Amniotic epithelial cell (primary cell): ENCODE results near the gene SEMA6D.

Source experiments
- DNase-seq: peaks from one replicate; pipeline ENCODE4 v3.0.0-alpha.2; 2010; ENCODE audit warnings: low read depth

Gene SEMA6D

DNA sequence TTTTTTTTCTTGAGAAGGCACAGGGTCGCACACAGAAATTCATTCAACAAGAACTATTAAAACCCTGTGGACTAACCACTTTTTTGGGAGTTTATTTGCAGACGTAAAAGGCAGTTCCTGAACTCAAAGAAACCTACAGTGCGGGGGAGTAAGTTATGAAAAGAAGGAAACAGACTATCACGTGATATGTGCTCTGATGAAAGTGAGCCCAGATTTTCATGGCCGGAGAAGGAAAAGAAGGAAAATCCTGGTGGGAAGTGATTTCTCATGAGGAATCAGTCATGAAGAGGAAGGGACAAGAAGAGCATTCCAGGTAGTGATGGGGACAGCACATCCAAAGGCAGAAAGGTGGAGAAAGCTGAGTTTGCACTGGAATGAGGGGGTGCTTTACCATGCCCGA lies 26.1 kb downstream of the SEMA6D start:
- DNase-seq: no peak

DNA sequence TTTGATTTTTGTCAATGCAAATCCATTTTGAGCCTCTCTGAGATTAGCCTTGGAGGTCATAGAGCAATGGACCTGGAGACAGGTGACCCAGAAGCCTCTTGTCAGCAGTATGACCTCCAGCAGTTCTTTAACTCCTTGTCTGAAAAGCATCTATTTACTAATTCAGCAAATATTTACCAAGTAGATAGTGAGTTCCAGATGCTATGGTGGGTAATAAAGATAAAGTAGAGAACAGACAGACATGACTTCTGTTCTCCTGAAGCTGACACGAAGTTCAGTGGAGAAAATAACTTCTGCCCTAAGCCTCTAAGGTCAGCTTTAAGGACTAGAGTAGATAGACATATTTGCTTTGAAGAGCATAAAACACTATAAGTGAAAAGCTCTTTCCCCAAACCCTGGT lies 26.6 kb downstream of the SEMA6D start:
- no peak for DNase-seq

DNA sequence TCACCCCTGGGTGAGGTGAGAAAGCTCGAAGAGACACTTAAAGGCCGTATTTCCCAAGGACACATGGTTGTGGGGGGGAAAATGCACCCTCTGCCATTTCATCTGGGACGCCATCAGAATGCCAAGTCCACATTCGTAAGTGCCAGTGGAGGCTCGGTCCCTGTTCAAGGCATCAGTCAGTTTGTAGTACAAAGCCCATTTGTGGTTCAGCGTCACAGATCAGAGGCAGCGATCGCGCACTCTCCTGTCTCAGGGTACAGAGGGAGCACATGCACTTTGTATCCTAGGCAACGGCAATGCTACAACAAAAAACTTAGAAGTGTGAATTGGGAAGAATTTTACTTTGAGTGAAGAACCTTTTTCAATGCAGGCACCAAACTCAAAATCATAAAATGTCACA lies 27.2 kb downstream of the SEMA6D start:
- no peak for DNase-seq

DNA sequence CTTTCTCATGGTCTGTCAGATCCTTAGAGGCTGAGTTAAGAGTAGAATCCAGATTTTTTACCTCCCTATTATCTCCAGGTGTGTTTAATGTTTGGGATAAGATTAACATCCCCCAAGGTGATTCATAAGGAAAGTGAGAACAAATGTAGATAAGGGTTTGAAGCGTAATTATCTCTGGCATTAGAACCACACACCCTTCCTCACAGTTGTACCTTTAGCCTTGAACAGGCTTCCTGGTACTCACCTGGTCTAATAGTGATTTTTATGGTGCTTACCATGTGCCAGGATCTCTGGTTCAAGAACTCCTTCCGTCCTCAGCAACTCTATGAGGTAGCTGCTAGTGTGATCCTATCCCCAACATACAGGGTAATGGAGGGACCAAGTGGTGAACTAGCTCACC lies 27.7 kb downstream of the SEMA6D start:
- DNase-seq: no peak

DNA sequence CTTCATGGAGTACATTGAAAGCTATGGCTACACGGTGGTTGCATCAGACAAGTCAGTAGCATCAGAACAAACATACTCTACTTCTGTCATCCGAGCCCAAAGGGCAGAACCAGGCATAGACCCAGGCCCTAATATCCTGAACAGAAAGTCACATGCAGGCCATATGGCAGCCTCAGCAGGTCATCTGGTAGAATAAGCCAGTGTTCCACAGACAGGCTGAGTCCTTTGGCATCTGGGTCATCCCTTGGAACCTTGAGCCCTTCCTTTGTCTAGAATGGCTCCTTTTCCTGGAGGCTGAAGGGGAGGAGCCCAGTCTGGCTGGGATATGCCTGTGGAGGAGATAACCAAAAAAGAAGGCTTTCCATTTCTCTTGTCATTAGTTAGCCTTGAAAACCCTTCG lies 29.2 kb downstream of the SEMA6D start:
- DNase-seq: no peak

DNA sequence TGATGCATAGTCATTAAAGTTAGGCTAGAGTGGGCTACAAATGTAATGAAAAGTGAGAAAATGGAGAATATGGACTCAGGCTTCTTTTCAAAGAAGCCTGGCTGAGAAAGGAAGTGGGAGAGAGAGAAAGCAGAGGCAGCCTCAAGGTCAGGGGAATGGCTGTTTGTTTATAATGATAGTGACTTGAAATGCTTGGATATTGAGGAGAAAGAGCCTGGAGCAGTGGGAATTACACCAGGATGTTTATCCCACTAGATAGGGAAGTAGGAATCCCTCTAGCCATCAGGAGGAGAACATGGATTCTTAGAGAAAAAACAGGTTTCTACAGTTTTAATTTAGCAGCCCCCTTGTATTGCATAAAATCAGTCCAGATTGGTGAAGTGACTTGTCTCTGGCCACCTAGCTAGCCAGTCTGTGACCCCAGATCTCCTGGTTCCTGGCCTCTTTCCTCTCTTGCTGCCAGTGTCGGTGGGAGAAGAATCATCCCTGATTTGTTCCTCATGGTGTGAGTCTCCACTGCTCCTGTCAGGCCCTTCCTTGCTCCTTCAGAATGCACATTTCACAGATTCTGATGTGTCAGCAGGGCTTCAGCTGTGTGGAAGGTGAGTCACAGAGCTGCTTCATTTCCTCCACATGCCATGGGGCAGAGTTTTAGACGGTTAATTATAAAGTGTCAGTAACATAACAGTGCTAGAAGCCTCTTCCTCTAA lies 32.9 kb downstream of the SEMA6D start:
- DNase-seq: peak; percentile 86

DNA sequence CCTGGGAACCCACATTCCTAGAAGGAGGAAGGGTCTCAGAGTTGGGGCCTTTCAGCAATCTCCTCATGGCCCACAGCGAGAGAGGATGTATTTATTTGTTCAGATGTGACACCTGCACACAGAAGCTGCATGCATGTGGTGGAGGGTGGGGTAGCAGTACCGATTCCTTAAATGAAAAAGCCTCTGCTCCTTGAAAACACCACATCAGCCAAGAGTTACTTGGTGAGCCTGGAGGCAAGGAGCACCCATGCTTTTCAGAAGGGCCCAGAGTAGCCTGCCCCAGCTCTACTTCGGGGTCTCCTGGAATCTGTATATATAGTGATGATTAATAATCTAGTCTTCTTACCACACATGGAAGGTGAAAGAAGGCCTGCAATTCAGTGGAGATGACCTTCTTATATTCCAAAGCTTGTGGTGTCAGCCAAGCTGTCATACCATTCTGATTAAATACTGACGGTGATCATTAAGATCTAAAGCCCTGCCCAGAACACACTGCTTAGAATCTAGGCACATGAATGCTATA lies 33.5 kb downstream of the SEMA6D start:
- DNase-seq: no peak

DNA sequence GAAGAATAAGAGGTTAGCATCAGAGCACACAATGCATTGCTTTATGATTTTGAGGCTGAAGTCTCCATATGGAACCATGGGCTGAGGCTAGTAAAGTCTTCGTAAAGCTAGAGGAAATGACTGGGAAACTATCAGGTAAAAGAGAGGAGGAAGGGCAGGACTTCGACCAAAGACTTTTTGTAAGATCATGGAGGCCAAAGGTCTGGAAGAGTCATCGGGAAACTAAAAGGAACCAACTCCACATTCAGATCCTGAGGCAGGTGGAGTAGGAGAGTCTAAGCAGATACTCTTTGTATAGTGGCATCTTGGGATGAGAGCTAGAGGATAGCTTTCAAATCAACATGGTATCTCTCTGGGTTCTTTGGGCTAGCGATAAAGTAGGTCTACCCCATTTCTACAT lies 36.3 kb downstream of the SEMA6D start:
- no peak for DNase-seq

DNA sequence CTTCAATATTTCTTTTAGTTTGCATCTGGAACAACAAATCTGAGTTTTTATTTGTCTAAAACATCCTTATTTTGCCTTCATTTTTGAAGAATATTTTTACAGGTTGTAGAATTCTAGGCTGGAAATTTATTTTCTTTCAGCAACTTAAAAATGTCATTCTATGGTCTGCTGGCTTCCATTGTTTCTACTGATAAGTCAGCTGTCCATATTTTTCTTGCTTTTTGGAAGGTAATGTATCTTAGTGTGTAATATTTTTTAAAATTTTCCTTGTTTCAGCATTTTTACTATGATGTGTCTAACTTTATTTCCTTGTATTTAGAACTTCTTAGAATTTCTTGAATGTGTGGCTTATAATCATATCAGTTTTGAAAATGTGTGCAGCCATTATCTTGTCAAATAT lies 37.0 kb downstream of the SEMA6D start:
- no peak for DNase-seq

DNA sequence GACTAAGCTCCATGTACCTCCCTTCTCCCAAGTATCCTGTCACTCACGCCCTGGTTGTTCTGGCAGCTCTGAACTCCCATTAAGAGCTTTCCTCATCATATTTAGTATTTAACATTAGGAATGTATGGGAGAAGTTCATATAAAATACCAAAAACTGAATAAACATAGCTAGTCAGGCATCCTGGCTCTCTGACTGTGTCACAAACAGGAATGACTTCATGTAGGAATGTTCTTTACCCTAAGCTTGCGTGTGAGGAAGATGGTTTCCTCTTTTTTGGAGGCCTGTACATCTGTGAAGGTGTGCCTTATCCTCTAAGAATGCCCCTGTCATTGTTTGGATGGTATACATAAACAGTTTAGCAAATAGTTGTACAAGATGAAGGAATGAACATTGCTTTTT lies 38.6 kb downstream of the SEMA6D start:
- no peak for DNase-seq

DNA sequence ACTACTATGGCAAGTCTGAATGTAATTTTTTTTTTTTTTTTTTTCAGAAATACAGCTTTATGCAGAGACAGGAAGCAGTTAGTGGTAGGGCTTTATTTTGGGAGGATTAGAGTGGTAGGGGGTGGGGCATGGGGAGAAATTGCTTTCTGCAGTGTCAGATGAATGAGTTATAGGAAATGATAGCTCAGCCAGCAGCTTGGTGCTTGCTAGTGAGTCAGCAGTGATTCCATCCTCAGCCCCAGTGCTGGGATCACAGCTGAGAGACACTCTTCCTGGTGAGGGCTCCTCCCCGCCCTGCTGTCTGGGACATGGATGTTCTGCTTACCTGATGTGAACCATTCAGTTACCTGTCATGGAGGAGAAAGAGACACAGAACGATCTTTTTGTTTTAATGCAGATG lies 39.6 kb downstream of the SEMA6D start:
- peak; percentile 80 for DNase-seq

DNA sequence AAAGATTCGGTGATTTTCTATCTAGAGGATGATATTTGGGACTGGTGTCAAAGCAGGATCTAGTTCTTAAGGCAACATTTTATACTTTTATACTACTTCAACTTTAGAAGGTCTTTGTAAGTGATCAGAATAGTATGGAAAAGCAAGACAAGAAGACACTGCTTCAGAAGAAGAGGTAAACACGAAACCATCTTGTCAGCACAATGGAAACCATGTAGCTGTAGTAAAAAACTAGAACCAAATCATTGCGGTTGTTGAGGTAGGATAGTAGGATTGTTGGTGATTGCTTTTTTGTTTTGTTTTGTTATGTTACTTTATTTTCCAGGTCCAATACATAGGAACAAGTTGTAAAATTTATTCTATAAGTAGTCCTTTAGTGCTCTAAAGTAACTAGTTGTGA lies 40.0 kb downstream of the SEMA6D start:
- no peak for DNase-seq

DNA sequence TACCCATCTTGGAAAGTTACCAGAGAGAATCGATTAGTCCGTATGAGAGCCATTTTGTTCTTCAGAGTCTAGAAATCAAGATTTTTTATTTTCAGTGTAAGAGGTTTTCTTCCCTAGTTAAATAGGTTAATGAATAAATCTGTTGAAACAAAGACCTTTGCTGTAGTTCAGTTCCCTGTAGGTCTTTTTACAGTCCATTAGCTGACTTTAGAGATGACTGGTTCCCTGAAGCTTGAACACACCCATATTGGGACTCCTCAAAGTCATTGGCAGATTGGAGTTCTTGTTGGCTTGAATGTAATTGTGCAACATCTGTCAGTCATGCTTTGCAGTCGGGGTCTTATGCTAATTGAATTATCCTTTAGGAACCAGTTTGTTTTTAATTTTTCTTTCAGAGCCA lies 45.3 kb downstream of the SEMA6D start:
- DNase-seq: no peak

DNA sequence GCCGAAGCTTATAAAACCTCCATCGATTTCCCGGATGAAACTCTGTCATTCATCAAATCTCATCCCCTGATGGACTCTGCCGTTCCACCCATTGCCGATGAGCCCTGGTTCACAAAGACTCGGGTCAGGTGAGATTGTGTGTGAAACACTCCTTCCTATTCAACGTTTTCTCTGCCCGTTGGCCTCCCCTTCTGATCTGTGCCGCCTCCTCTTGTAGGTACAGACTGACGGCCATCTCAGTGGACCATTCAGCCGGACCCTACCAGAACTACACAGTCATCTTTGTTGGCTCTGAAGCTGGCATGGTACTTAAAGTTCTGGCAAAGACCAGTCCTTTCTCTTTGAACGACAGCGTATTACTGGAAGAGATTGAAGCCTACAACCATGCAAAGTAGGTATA lies 47.4 kb downstream of the SEMA6D start:
- DNase-seq: no peak

DNA sequence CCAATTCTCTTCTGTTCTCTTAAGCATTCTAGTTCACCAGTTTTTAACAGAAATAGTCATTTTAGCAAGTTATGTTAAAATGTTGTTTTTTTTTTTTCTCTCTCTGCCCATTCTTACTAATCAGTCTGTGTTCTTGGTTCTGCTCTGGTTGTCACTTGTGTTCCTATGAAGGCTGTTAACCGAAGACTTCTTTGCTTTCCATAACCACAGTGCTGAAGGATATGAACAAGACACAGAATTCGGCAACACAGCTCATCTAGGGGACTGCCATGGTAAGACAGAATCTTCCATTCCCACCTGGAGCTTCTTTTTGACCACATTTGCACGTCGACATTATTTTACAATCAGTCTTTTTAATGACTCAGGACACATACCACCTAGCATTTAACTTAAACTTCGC lies 49.1 kb downstream of the SEMA6D start:
- no peak for DNase-seq

DNA sequence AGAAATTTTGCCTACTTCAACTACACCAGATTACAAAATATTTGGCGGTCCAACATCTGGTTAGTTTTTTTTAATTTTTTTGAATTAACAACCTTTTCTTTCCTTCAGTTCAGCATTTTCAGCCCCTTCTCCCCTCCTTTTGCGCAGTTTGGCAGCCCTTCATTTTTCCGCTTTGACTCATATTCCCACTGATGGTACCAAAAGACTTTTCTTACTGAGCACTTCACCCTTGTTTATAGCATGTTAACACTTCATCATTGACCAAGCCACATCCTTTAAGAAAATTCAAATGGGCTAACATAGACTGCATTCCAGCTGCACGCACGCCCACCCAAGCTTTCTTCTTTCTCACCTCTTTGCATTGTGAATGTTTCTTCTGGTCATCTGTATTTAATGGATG lies 49.7 kb downstream of the SEMA6D start:
- DNase-seq: no peak

DNA sequence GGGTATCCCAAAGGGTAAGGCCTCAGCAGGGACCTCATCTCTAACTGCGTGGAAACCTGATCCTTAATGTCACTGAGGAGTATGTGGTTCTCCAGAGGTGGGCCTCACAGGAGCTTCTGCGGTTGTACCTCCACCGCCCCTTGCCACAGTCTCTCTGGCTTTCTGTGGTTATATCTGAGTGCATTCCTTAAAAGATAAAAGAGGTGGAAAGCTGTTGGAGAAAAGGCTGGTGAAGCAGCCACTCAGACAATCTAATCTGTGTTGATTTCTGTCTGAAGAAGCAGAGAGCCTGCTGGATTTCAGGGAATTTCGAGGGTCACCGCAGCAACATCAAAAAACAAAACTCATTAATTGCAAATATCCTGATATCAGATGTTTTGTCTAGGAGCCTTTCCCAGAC lies 51.4 kb downstream of the SEMA6D start:
- peak; percentile 60 for DNase-seq

DNA sequence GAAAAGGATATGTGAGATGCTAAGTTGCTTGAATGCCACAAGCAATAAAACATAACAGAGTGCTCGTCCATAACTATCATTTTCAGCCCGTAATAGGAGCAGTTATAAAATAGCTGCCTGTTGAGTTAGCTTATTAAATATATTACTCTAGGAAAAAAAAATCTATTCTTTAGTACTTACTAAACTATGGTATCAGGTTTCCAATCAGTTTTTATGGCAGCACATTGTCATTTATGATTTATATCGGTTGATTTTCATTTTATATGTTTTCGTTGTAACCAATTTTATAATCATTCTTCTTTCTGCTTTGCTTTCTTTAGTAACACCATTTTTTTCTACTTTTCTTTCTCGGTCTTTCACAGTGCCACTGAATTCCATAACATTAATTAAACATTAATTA lies 51.9 kb downstream of the SEMA6D start:
- DNase-seq: no peak

DNA sequence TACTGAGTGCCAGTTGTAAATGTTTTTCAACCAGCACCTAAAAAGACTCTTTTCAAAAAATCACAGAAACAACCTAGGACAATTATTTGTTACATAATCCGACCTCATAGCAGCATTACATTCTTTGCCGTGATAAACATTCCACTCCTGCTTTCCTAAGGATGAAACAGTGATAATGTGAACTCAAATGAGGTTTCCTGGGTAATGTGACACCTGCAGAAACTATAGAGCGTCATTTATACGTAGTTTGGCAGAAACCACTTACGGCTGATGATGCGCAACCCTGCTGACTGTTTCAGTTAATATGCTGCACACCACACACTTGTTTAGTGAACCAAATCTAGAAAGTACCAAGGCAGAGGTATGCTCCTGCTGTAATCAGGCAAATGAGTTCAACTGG lies 55.8 kb downstream of the SEMA6D start:
- peak; percentile 59 for DNase-seq

DNA sequence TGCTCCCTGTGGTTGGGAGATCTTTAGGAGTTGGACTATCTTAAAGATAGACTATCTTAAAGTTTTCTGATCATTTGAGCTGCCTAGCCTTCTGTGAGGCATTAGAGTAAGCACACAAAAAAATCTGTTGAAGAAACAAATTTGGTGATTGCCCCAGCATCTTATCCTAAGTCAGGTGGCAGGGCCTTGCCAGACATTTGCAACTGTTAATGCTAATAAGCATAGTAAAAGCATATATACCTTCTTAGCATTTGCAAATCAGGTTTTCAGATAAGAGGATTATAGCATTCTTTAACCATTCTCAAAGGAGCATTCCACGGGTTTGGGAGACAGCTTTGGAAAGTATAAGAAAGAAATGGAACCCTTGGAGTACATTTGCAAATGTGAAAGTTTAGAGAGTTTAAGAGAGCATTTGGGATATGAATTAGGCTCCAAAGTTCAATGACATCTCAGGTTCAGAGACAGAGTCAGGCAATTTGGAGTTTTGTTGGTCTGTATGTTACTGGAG lies 61.0 kb downstream of the SEMA6D start:
- DNase-seq: no peak

DNA sequence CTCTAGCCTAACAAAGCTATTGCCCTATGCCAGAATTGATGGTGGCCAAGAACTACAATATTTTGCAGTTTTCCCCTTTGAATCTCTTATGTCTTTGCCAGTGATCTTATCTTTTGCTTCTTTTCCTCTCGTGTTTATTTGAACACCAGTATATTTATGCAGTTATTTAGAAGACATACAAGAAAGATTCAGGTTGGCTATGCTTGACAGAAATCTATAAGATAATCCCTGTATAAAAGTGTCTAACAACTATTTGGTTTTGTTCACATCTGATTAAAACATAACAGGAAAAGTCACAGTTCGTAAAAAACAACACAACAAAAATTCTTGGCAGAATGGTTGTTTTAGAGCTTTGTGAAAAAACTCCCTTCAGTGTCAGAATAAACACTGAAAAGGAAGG lies 63.7 kb downstream of the SEMA6D start:
- no peak for DNase-seq

DNA sequence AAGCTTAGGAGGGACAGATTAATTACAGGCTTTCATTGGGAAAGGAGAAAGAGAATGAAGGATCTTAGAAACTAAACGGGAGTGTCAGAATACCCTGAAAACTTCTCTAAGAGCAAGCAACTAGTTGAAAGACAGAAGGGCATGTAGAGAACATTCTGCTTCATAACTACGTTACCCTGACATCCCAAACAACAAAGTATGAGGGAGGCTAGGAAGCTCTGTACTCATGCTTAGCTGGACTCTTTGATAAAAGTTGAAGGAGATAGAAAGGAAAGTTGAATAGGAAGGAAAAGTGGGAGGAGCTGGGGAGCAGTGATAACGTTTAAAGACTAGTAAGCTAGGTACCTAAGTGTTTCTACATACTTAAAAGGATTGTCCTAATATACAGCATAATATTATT lies 64.2 kb downstream of the SEMA6D start:
- no peak for DNase-seq

DNA sequence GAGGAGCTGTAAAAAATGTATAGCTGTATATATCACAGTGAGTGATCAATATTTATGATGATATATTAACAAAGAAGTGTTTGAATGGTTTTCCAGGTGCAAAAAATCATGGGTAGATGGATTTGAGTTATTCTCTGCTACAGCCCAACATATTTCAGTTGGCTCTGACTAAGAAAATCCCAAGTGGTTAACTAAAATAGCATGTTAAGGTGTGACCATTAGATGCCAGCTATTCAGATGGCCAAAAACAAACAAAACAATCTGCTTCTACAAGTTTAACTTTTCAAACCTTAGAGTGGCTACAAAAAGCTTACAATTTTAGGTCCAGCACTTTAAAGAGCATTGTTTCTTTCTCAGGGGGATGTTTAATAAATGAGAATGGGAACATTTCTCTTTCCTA lies 67.5 kb downstream of the SEMA6D start:
- DNase-seq: no peak

DNA sequence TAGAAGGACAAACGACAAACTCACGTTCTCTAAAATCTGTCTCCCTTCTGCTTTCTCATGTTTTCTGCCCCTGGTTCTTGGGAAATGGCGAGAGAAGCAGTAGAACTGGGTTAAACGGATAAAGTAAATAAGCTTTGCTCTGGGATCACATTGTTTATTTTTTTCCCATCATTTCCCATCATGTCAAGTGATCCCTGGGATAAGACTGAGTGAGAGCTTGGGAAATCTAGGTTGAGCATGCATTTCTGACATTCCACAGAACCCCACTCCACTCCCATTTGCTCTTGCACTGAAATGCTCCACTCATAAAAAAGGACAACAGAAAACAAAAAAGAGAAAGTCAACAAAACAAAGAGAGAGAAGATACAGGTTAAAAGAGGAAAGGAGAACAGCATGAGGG lies 69.1 kb downstream of the SEMA6D start:
- DNase-seq: peak; percentile 88
